ENCODE results near the gene ARHGEF3. TPM values are rescaled to one million over a fixed set of nuclear protein-coding genes. Genes with fewer than 3 reads are reported as not detected.

Gene ARHGEF3
- total RNA-seq, 1 experiment from 2014 or later = 4.4 TPM

GRCh38 chr3:56761887-56762651 is 39.7 kb downstream of the ARHGEF3 start:
- no peak overlapping the region for H2AK5ac ChIP-seq (ENCODE audit: insufficient read length, low read length)
- peaks cover 7 to 9% of the 10 kb centered on the region in 2 experiments; a peak in 3 of 5 replicates for H3K9me3 Mint-ChIP-seq
- H2BK12ac ChIP-seq (ENCODE audit: insufficient read length, low read depth, low read length) = no peak overlapping the region
- no peak for TF ChIP-seq CTCF (conservative IDR thresholded peaks at IDR 0.05)
- H3K27me3 Mint-ChIP-seq (ENCODE audit: low read depth) = peaks cover 27% of the 10 kb centered on the region
- H3K27ac Mint-ChIP-seq = peak overlapping the region in 1 of 3 experiments; percentile 11; a peak in 1 of 7 replicates
- no peak overlapping the region for H2BK5ac ChIP-seq (ENCODE audit: insufficient read length, low read length)
- H3K4ac ChIP-seq (ENCODE audit: low read depth, low read length) = no peak overlapping the region
- H3K9me3 ChIP-seq (ENCODE audit: control insufficient read depth, low read depth, low read length) = no peaks in the 10 kb centered on the region
- no peak overlapping the region for H3K9ac ChIP-seq (ENCODE audit: extremely low read depth, insufficient read length, low read length)
- H3K27me3 ChIP-seq (ENCODE audit: insufficient read depth, low read length) = no peaks in the 10 kb centered on the region
- H3K56ac ChIP-seq (ENCODE audit: insufficient read length, low read depth, low read length) = no peak overlapping the region
- peaks cover 0 to 8% (median 4%) of the 10 kb centered on the region in 3 experiments; a peak in 2 of 7 replicates for H3K36me3 Mint-ChIP-seq (ENCODE audit: insufficient read depth in 1 of 3, low read depth in 3 of 3)
- H3K4me1 ChIP-seq (ENCODE audit: insufficient read depth, low read length) = no peaks in the 10 kb centered on the region
- H3K23me2 ChIP-seq (ENCODE audit: insufficient read length, low read depth, low read length, poor library complexity, severe bottlenecking) = no peaks in the 10 kb centered on the region
- H3K18ac ChIP-seq (ENCODE audit: insufficient read length, low read depth, low read length) = no peak overlapping the region
- H3T11ph ChIP-seq (ENCODE audit: low read length) = no peak overlapping the region
- H4K91ac ChIP-seq (ENCODE audit: insufficient read length, low read depth, low read length) = no peak overlapping the region
- no peaks in the 10 kb centered on the region for H4K20me1 ChIP-seq (ENCODE audit: control insufficient read depth, insufficient read depth, insufficient read length)
- peaks cover 27 to 35% of the 10 kb centered on the region in 2 experiments for H3K4me1 Mint-ChIP-seq
- no peaks in the 10 kb centered on the region for H3K79me1 ChIP-seq (ENCODE audit: insufficient read depth, low read depth, low read length, poor library complexity, severe bottlenecking)
- no peak overlapping the region for H4K5ac ChIP-seq (ENCODE audit: insufficient read length, low read depth, low read length)
- H2BK120ac ChIP-seq (ENCODE audit: low read depth, low read length, poor library complexity, severe bottlenecking) = no peak overlapping the region
- DNase-seq = no peak
- H3K4me2 ChIP-seq (ENCODE audit: insufficient read depth, insufficient read length, low read length) = no peak overlapping the region
- H3K14ac ChIP-seq (ENCODE audit: insufficient read depth, low read length) = no peak overlapping the region
- no peak overlapping the region for H2AFZ ChIP-seq (ENCODE audit: low read length)
- no peak overlapping the region for H3K4me3 Mint-ChIP-seq
- no peaks in the 10 kb centered on the region for H3K79me2 ChIP-seq (ENCODE audit: insufficient read depth, low read length)
- no peak overlapping the region for H3K27ac ChIP-seq (ENCODE audit: insufficient read length, low read depth, low read length)
- no peak overlapping the region for H4K8ac ChIP-seq (replicated peaks; ENCODE audit: insufficient read length, low read depth, low read length)
- no peak overlapping the region for H2BK20ac ChIP-seq (ENCODE audit: low read depth, low read length, poor library complexity, severe bottlenecking)
- no peak overlapping the region for H2BK15ac ChIP-seq (ENCODE audit: low read depth, low read length)
- H3K23ac ChIP-seq (ENCODE audit: insufficient read length, low read depth, low read length) = no peak overlapping the region
- no CpG with 5 or more reads among the region's 11 CpGs for WGBS (ENCODE audit: extremely low coverage, insufficient read length, low lambda C conversion rate)
